Right renal pelvis (tissue), 4 donors: Measurements from ENCODE around the gene TSR3. TPM values are rescaled to one million over a fixed set of nuclear protein-coding genes. Genes with fewer than 3 reads are reported as not detected.

Experiments used
- DNase-seq, 4 donors: peaks; one replicate each; pipeline ENCODE4 v3.0.0-alpha.2; 2013; ENCODE audit warnings: low read depth in 4 of 4, low spot score in 3 of 4, missing footprints in 1 of 4
- polyA plus RNA-seq, 4 donors: library from polyadenylated mRNA; unstranded; fragments of 120-200 nt; gene quantifications; one replicate each; pipeline ENCODE4 v1.2.1, GENCODE V29; 2013; ENCODE audit not compliant: insufficient read length in 4 of 4

Gene TSR3
- polyA plus RNA-seq, 4 donors, result 37.9 to 62.9 (median 46.1) TPM

- no peak for DNase-seq
These were observed 3.9 kb upstream of the TSR3 start for GRCh38 chr16:1355591-1355990.

DNA sequence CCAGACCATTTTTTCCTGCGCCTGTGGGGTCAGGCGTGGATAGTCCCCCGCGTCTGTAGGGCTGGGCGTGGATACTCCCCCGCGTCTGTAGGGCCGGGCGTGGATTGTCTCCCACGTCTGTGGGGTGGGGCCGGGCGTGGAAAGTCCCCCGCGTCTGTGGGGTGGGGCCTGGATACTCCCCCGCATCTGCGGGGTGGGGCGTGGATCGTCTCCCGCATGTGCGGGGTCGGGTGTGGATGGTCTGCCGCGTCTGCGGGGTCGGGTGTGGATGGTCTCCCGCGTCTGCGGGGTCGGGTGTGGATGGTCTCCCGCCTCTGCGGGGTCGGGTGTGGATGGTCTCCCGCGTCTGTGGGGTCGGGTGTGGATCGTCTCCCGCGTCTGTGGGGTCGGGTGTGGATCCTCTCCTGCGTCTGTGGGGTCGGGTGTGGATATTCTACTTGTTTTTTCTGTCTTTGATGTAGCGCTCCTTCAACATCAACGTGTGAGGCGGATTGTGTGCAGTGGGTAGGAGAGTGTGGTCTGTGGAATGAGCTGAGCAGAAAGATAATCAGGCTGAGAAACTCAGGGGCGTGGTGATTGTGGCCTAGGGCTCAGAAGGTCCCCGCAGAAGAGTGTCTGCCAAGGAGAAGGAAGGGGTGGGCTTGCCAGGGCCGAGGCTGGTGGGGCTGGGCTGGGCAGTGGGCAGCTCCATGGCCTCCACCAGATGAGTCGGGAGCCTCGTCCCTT, 3.3 kb upstream of the TSR3 start:
- no peak for DNase-seq

DNA sequence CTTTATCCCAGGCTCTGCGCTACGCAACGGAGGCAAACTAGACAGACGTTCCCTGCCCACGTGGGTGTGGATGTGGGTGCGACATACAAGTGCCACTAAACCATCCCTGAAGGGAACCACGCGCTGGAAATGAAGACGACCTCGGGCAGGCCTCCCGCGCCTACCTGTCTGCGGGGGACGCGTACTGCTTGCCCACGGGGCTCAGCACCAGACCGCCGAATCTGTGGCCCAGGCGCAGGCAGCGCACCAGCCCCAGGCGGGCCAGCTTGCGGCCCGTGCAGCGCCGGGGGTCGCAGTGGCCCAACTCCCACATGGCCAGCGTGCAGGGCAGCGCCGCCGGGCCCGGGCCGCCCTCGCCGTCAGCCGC, 480 bp downstream of the TSR3 start:
- no peak for DNase-seq

GRCh38 chr16:1350691-1351090, 987 bp downstream of the TSR3 start:
- no peak for DNase-seq

- DNase-seq, result no peak
These were observed 1.7 kb downstream of the TSR3 start for GRCh38 chr16:1349951-1350350.

DNA sequence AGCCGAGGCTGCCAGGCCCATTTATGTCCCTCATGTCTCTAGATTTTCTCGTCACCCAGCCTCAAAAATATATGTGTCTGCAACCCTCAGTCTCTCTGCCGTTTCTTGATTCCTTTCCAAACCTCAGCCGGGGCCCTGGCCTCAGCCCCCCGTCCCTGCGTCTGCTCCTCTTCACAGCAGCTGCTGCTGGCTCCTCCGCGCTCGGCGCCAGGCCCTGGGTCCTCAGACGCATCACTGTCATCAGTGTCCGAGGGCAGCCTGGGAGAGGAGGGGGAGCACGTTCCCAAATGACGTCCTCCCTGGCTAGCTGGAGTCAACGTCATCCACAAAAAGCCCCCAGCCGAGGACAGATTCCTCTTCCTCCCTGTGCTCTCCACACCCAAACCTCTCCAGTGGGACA, 2.3 kb downstream of the TSR3 start:
- DNase-seq, result no peak

DNA sequence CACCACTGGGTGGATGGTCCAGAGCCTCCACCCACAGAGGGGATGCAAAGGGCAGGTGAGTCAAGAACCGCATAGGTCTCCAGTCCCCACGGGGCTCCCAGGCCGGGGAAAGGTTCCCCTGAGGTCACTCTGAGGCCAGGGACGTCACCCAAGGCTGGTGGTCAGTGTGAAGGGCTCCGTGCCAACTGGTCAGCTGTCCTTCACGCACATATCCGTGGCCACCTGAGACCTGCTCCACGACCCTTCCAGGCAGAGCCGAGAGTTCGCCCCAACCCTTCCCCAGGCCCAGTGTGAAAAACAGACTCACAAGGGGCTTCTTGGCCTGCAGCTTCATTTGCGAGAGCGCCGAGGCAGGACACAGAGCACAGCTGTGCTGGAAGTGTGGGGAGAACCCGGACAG, 2.8 kb downstream of the TSR3 start:
- DNase-seq, result no peak

DNA sequence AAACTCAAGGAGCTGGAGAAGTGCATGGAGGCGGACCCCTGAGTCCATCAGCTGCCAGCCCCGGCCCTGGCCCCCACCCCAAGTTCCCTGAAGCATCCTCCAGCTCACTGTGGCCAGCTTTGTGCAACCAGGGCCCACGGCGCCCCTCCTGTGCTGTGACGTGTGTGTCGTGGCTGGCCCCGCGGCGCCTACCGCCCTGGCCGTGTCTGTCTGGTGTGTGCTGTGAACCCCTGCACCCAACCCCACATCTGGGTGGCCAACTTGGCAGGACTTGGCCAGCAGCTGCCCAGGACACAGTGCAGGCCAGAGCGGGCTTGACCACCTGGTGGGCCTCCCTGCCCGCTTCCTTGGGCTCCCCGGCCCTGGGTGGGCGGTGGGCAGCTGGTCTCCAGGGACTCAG, 3.2 kb downstream of the TSR3 start:
- DNase-seq, result no peak

GRCh38 chr16:1347962-1348361, 3.7 kb downstream of the TSR3 start:
- no peak for DNase-seq

GRCh38 chr16:1347286-1347855, 4.3 kb downstream of the TSR3 start:
- no peak for DNase-seq

GRCh38 chr16:1346422-1347285, 5.0 kb downstream of the TSR3 start:
- no peak for DNase-seq

GRCh38 chr16:1345651-1346421, 5.8 kb downstream of the TSR3 start:
- no peak for DNase-seq

DNA sequence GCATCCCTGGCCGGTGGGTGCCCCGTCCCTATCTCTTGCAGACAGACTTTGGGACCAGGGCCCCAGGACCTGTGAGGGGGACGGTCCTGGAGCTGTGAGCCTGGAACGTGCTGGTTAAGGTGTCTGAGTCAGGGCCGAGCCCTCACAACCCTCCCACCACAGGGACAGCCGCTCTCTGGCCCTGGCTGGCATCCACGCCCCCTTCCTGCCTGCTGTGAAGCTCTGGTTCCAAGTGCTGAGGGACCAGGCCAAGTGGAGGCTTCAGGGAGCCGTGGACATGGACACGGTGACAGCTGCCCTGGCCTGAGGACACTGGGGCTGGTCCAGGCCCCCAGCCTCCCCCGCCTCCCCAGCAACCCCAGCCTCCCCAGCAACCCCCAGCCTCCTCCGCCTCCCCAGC, 6.6 kb downstream of the TSR3 start:
- DNase-seq, result no peak

GRCh38 chr16:1344499-1344898, 7.2 kb downstream of the TSR3 start:
- DNase-seq, result no peak

DNA sequence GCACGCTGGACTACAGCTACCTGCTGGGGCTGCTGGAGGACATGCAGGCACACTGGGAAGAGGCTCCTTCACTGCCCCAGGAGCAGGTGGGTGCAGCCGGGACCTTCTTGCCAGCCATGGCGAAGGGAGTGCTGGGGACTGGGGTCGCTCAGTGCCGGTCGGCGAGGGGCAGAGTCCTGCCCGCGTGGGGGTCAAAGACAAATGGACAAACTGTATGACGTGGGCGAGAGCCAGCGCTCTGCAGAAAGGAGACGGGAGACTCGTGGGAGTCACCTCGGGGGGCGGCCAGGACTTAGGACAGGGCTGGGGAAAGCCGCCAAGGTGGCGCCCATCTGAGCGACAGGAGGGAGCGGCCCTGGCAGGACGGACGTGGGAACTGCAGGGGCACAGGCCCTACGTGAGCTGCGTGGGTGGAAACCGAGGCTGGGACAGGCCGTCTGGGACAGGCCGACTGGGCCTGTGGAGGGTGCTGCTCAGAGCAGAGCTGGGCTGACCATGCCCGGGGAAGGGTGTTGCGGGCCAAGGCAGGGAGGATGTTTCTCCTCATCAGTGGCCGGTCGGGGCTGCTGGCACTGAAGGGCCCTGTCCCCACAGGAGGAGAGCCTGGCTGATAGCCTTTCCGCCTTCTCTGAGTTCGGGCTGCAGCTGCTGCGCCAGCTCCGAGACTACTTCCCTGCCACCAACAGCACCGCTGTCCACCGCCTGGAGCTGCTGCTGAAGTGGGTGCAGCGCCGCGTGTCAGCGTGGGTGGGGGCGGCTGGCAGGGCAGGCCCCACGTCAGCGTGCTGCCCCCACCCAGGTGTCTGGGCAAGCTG, 8.0 kb downstream of the TSR3 start:
- no peak for DNase-seq

DNA sequence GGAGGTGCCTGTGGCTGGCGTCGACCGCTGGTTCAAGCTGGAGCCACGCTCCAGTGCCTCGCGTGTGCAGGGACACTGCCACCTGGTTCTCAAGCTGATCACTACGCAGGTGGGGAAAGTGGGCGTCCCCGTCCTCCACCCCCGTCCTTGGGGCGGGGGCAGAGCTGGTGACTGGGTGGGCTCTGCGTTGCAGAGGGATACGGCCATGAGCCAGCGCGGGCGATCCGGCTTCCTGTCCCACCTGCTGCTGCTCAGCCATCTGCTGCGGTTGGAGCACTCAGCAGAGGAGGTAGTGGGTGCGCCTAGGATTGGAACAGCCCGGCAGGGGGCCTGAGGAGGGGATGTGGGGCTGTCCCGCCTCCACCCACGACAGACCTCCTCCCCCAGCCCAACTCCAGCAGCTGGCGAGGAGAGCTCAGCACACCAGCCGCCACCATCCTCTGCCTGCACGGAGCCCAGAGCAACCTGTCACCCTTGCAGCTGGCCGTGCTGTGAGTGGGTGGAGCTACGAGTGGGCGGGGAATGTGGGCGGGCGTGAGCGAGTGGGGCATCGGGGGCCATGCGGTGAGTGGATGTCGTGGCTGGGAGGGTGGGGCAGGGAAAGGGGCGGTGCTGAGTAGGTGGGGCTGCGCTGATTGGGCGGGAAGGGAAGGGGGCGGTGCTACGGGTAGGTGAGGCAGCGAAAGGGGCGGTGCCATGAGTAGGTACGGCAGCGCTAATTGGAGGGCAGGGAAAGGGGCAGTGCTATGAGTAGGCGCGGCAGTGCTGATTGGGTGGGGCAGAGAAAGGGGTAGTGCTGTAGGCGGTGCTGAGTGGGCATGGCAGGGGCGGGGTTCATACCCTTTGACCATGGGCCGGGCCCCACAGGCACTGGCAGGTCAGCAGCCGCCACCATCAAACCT, 8.9 kb downstream of the TSR3 start:
- DNase-seq, result peak; percentile 79 to 87 (median 84)

- no peak for DNase-seq
These were observed 9.9 kb downstream of the TSR3 start for GRCh38 chr16:1341495-1342420.
